GM23338 (cell line): ENCODE results near the gene SLC3A2. TPM values are rescaled to one million over a fixed set of nuclear protein-coding genes. Genes with fewer than 3 reads are reported as not detected.

ENCODE experiments used
- ATAC-seq: fragments of 200-7000 bp; cut with Tn5 transposase; 3 replicates; pipeline ENCODE4 v1.9.1; 2020
- DNase-seq: peaks from one replicate; pipeline ENCODE4 v3.0.0-alpha.2; 2015; ENCODE audit warnings: low spot score
- H2AFZ ChIP-seq: fragments of 200-600 bp; sonication (generic); 2 replicates; pipeline ENCODE4 v1.8.0; 2016; ENCODE audit warnings: antibody characterized with exemption, mild to moderate bottlenecking, moderate library complexity
- H3F3A ChIP-seq: fragments of 200-600 bp; sonication (generic); replicated peaks from 2 replicates; pipeline ENCODE4 v1.8.0; 2017; ENCODE audit warnings: antibody characterized with exemption, mixed run types, low read depth
- H3K27ac ChIP-seq: fragments of 200-600 bp; sonication (generic); 2 replicates; pipeline ENCODE4 v1.6.1; 2016; ENCODE audit warnings: low read depth
- H3K27me3 ChIP-seq: fragments of 200-600 bp; sonication (generic); 2 replicates; pipeline ENCODE4 v1.8.0; 2016; ENCODE audit warnings: mild to moderate bottlenecking, mixed run types, moderate library complexity; ENCODE audit not compliant: insufficient read depth
- H3K36me3 ChIP-seq: fragments of 200-600 bp; sonication (generic); 2 replicates; pipeline ENCODE4 v1.8.0; 2016; ENCODE audit warnings: mild to moderate bottlenecking; ENCODE audit not compliant: insufficient read depth
- H3K4me1 ChIP-seq: fragments of 200-600 bp; sonication (generic); 2 replicates; pipeline ENCODE4 v1.8.0; 2016; ENCODE audit warnings: mild to moderate bottlenecking, moderate library complexity; ENCODE audit not compliant: insufficient read depth
- H3K4me2 ChIP-seq: fragments of 200-600 bp; sonication (generic); 2 replicates; pipeline ENCODE4 v1.7.1; 2017; ENCODE audit warnings: mixed run types
- H3K4me3 ChIP-seq: fragments of 200-600 bp; sonication (generic); 2 replicates; pipeline ENCODE4 v1.6.1; 2016; ENCODE audit warnings: mixed run types
- H3K79me2 ChIP-seq: fragments of 200-600 bp; sonication (generic); replicated peaks from 2 replicates; pipeline ENCODE4 v1.8.0; 2017; ENCODE audit warnings: mild to moderate bottlenecking; ENCODE audit not compliant: insufficient read depth
- H3K9me2 ChIP-seq: fragments of 200-600 bp; sonication (generic); 2 replicates; pipeline ENCODE4 v1.8.0; 2017; ENCODE audit not compliant: insufficient read depth
- H4K20me1 ChIP-seq: fragments of 200-600 bp; sonication (generic); replicated peaks from 2 replicates; pipeline ENCODE4 v1.8.0; 2017; ENCODE audit warnings: mild to moderate bottlenecking; ENCODE audit not compliant: insufficient read depth
- H3K27ac Mint-ChIP-seq: 2 replicates; pipeline ENCODE4 v1.8.0; 2020; ENCODE audit warnings: inconsistent platforms, mild to moderate bottlenecking, moderate library complexity, mixed read lengths
- H3K27me3 Mint-ChIP-seq: 3 replicates; pipeline ENCODE4 v1.8.0; 2022; ENCODE audit warnings: low read depth, mild to moderate bottlenecking, moderate library complexity, mixed read lengths, inconsistent platforms; ENCODE audit not compliant: insufficient read depth, poor library complexity
- H3K36me3 Mint-ChIP-seq: 3 replicates; pipeline ENCODE4 v1.8.0; 2021; ENCODE audit warnings: low read depth, mild to moderate bottlenecking, inconsistent platforms, moderate library complexity, mixed read lengths
- H3K4me1 Mint-ChIP-seq: 3 replicates; pipeline ENCODE4 v1.8.0; 2020; ENCODE audit warnings: mild to moderate bottlenecking, inconsistent platforms, mixed read lengths
- H3K4me3 Mint-ChIP-seq: 3 replicates; pipeline ENCODE4 v1.8.0; 2021; ENCODE audit warnings: moderate library complexity, mild to moderate bottlenecking, inconsistent platforms, mixed read lengths
- H3K9me3 Mint-ChIP-seq: 3 replicates; pipeline ENCODE4 v1.8.0; 2020; ENCODE audit warnings: moderate library complexity, mild to moderate bottlenecking, inconsistent platforms, mixed read lengths
- CREB1 ChIP-seq: fragments of 250-450 bp; sonication (Bioruptor Pico); IDR thresholded peaks from 2 replicates; pipeline ENCODE4 v1.5.0; 2020; ENCODE audit warnings: low read depth, mild to moderate bottlenecking, moderate library complexity
- EZH2 ChIP-seq: fragments of 200-600 bp; sonication (generic); IDR thresholded peaks from one replicate; pipeline ENCODE4 v1.8.0; 2017; ENCODE audit warnings: antibody characterized with exemption, mild to moderate bottlenecking, low read depth; ENCODE audit not compliant: unreplicated experiment
- EZH2phosphoT487 ChIP-seq: fragments of 200-600 bp; sonication (generic); IDR thresholded peaks from one replicate; pipeline ENCODE4 v1.8.1; 2018; ENCODE audit warnings: antibody characterized with exemption; ENCODE audit not compliant: unreplicated experiment
- JUNB ChIP-seq: IDR thresholded peaks from one replicate; pipeline ENCODE4 v1.6.1; 2016; ENCODE audit warnings: antibody characterized with exemption; ENCODE audit not compliant: unreplicated experiment
- STAT1 ChIP-seq: IDR thresholded peaks from one replicate; pipeline ENCODE4 v1.6.1; 2016; ENCODE audit warnings: antibody characterized with exemption; ENCODE audit not compliant: unreplicated experiment
- ZNF114 ChIP-seq: fragments of 250-450 bp; sonication (Bioruptor Pico); IDR thresholded peaks from 2 replicates; pipeline ENCODE4 v1.5.0; 2020; ENCODE audit warnings: mild to moderate bottlenecking, moderate library complexity
- polyA plus RNA-seq: library from polyadenylated mRNA; unstranded; fragments of >200 nt; fragmentation: Nextera tagmentation; extraction: Ambion mirVana; gene quantifications from 2 replicates; pipeline ENCODE4 v1.2.1, GENCODE V29; 2016
- total RNA-seq: library from RNA; depleted of rRNA; stranded (reverse); fragments of >200 nt; shearing (Covaris generic); gene quantifications from 2 replicates; pipeline ENCODE4 v1.2.3, GENCODE V29; 2014
- TF ChIP-seq, protein P1 (sequence below): IDR thresholded peaks from one replicate; pipeline ENCODE4 v1.6.1; 2018; ENCODE audit warnings: antibody characterized with exemption; ENCODE audit not compliant: unreplicated experiment
- TF ChIP-seq, protein P2 (sequence below), 2 experiments: fragments of 200-600 bp in 1 of 2; sonication (generic) in 1 of 2; conservative IDR thresholded peaks; 2 replicates each; pipeline versions ENCODE4 v1.5.1 to v1.6.1; 2016 to 2017; ENCODE audit warnings: antibody characterized with exemption in 2 of 2, low read depth in 2 of 2, mild to moderate bottlenecking in 2 of 2, moderate library complexity in 1 of 2

The SLC3A2 gene
- total and polyA plus RNA-seq, 2 experiments from 2014 or later, result 240 to 425 TPM

DNA sequence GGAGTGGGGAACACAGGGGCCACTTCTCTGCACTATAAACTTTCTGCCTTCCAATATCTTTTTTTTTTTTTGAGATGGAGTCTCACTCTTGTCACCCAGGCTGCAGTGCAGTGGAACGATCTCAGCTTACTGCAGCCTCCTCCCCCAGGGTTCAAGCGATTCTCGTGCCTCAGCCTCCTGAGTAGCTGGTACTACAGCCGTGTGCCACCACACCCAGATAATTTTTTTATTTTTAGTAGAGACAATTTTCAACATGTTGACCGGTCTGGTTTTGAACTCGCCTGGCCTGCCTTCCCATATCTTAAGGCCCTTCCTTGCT, 1.7 kb downstream of the SLC3A2 start (continued):
- TF ChIP-seq, protein P1, sequence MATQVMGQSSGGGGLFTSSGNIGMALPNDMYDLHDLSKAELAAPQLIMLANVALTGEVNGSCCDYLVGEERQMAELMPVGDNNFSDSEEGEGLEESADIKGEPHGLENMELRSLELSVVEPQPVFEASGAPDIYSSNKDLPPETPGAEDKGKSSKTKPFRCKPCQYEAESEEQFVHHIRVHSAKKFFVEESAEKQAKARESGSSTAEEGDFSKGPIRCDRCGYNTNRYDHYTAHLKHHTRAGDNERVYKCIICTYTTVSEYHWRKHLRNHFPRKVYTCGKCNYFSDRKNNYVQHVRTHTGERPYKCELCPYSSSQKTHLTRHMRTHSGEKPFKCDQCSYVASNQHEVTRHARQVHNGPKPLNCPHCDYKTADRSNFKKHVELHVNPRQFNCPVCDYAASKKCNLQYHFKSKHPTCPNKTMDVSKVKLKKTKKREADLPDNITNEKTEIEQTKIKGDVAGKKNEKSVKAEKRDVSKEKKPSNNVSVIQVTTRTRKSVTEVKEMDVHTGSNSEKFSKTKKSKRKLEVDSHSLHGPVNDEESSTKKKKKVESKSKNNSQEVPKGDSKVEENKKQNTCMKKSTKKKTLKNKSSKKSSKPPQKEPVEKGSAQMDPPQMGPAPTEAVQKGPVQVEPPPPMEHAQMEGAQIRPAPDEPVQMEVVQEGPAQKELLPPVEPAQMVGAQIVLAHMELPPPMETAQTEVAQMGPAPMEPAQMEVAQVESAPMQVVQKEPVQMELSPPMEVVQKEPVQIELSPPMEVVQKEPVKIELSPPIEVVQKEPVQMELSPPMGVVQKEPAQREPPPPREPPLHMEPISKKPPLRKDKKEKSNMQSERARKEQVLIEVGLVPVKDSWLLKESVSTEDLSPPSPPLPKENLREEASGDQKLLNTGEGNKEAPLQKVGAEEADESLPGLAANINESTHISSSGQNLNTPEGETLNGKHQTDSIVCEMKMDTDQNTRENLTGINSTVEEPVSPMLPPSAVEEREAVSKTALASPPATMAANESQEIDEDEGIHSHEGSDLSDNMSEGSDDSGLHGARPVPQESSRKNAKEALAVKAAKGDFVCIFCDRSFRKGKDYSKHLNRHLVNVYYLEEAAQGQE, result no peak
- TF ChIP-seq ZNF114 (CRISPR knock-in tag), result no peak
- TF ChIP-seq EZH2phosphoT487, result no peak
- no peak for TF ChIP-seq EZH2
- no peak for TF ChIP-seq CREB1 (CRISPR knock-in tag)
- no peak for TF ChIP-seq STAT1

DNA sequence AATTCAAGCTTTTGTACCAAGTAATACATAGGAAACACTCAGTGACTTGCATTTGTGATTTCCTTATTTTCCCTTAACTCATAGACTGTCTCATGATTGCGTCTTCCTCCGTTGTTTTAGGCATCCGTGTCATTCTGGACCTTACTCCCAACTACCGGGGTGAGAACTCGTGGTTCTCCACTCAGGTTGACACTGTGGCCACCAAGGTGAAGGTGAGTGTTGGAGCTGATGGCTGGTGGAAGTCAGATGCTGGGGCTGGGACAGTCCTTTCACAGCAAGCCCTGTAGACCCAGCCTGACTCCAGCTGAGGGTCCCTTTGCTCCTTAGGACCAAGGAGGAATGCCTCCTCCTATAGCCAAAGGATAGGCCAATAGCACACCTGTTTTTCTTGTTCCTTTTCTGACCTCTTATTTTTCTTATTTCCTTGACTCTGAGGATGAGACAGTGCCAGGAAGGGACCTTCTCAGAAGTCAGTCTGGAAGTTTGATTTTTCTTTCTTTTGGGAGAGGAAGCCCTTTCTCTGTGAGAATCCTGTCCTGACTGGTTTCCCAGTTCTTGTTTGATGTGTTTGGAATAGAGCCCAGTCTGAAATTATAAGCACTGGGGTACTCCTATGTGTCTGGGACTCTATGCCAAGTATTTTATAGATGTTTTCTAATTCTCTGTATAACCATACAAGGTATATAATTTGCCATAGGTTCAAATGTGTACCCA, 2.2 kb downstream of the SLC3A2 start:
- Histone ChIP-seq H3F3A (peaks cover 81% of the 10 kb centered on the region), H4K20me1 (peaks cover 65% of the 10 kb centered on the region), H3K4me3 (peak overlapping the region; percentile 98), H3K4me1 (peaks cover 35% of the 10 kb centered on the region), H2AFZ (no peak overlapping the region), H3K27me3 (no peaks in the 10 kb centered on the region), H3K9me2 (no peaks in the 10 kb centered on the region), H3K79me2 (peaks cover 84% of the 10 kb centered on the region), H3K4me2 (peak overlapping the region; percentile 80), H3K36me3 (peaks cover 60% of the 10 kb centered on the region), H3K27ac (peak overlapping the region; percentile 95)
- H3K9me3 Mint-ChIP-seq, result peaks cover 2% of the 10 kb centered on the region; the same call in 2 of the 3 replicates
- DNase-seq (no peak), ATAC-seq (no peak)
- H3K4me1 Mint-ChIP-seq, result peaks cover 57% of the 10 kb centered on the region
- H3K27ac Mint-ChIP-seq, result peak overlapping the region; percentile 100
- peaks cover 45% of the 10 kb centered on the region for H3K27me3 Mint-ChIP-seq
- peak overlapping the region; percentile 100 for H3K4me3 Mint-ChIP-seq
- peaks cover 99% of the 10 kb centered on the region for H3K36me3 Mint-ChIP-seq
- TF ChIP-seq JUNB (no peak), EZH2 (no peak), STAT1 (no peak), EZH2phosphoT487 (no peak)
- TF ChIP-seq, protein P1, result no peak
- TF ChIP-seq, protein P2, sequence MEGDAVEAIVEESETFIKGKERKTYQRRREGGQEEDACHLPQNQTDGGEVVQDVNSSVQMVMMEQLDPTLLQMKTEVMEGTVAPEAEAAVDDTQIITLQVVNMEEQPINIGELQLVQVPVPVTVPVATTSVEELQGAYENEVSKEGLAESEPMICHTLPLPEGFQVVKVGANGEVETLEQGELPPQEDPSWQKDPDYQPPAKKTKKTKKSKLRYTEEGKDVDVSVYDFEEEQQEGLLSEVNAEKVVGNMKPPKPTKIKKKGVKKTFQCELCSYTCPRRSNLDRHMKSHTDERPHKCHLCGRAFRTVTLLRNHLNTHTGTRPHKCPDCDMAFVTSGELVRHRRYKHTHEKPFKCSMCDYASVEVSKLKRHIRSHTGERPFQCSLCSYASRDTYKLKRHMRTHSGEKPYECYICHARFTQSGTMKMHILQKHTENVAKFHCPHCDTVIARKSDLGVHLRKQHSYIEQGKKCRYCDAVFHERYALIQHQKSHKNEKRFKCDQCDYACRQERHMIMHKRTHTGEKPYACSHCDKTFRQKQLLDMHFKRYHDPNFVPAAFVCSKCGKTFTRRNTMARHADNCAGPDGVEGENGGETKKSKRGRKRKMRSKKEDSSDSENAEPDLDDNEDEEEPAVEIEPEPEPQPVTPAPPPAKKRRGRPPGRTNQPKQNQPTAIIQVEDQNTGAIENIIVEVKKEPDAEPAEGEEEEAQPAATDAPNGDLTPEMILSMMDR (conservative IDR thresholded peaks at IDR 0.05; ENCODE audit: low read depth in 2 of 2), result no peak
